HUES64 (cell line): ENCODE results near the gene SERPINA9.

Experiments used
- H3K27ac ChIP-seq: 2 replicates; pipeline ENCODE4 v1.7.0; 2013; ENCODE audit warnings: low read depth, low read length, inconsistent platforms
- H3K27me3 ChIP-seq: 2 replicates; pipeline ENCODE4 v1.6.1; 2013; ENCODE audit warnings: mild to moderate bottlenecking, low read length; ENCODE audit not compliant: insufficient read depth
- H3K36me3 ChIP-seq: 2 replicates; pipeline ENCODE4 v1.6.1; 2013; ENCODE audit warnings: mild to moderate bottlenecking, low read length; ENCODE audit not compliant: insufficient read depth
- H3K4me1 ChIP-seq: 2 replicates; pipeline ENCODE4 v1.6.1; 2013; ENCODE audit warnings: mild to moderate bottlenecking, low read length, moderate library complexity; ENCODE audit not compliant: insufficient read depth
- H3K4me3 ChIP-seq: 2 replicates; pipeline ENCODE4 v1.5.1; 2013; ENCODE audit warnings: mild to moderate bottlenecking, low read length, moderate library complexity
- H3K9ac ChIP-seq: 2 replicates; pipeline ENCODE4 v1.6.1; 2013; ENCODE audit warnings: mild to moderate bottlenecking, low read depth, low read length
- H3K9me3 ChIP-seq: 2 replicates; pipeline ENCODE4 v1.6.1; 2013; ENCODE audit warnings: low read depth, low read length; ENCODE audit not compliant: insufficient read depth
- WGBS: fragments of 150-250, 120-280 bp; methylation state at CpG from one replicate; pipeline ENCODE4 v1.1.7; 2013; ENCODE audit warnings: missing lambda C conversion rate; 5-methylcytosine and 5-hydroxymethylcytosine counted together

Gene SERPINA9

DNA sequence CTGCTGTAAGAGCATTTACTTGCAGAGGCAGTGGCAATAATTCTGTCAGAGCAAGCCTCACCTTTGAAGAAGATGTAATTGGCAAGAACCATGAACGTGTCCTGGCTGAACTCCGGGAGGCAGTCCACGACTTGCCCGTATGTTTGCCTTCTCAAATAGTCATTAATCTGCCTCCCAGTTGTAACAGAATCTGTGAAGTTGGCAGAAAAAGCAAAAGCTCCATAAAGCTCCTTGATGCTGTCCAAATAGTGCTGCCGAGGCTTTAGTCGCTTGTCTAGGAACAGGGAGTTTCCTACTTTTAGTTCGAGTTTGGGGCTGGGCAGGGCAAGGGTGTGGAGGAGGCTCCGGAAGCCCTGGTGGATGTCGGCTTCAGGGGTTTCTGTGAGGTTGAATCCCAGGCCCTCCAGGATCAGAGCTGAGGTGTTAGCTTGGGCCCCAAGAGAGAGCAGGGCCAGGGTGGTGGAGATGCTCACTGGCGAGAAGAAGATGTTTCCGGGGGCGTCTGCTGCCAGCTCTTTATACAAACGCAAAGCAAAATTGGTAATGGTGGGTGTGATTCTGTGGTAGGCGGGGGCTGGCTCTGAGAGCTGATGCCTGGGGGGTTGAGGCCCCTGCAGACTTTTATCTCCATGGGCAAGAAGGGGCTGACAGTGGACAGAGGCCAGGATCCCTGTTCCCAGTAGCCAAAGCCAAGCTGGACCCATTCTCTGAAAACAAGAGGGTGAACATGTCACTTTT, 27.8 kb downstream of the SERPINA9 start:
- Histone ChIP-seq H3K27ac (no peak overlapping the region), H3K27me3 (no peaks in the 10 kb centered on the region), H3K4me3 (no peak overlapping the region), H3K9me3 (no peaks in the 10 kb centered on the region), H3K4me1 (peaks cover 28% of the 10 kb centered on the region), H3K9ac (no peak overlapping the region), H3K36me3 (no peaks in the 10 kb centered on the region)
- 96% methylated on average over 14 of the region's 14 CpGs for WGBS

DNA sequence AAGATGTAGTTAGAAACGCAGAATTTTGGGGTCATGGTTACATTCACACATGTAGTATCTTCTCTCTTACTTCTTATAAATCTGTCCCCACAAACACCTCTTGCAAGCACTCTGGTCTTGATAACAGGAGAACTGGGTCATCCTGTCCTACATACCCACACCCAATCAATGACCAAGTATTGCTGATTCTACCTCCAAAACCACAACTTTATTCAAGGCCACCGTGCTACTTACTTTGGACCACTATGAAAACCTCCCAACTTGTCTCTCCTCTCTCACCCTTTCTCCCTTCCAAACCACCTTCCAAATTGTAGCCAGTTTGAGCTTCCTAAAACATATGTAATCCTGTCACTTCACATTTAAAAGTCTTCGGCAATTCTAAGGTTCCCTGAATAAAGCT, 28.8 kb downstream of the SERPINA9 start:
- Histone ChIP-seq H3K4me1 (peaks cover 21% of the 10 kb centered on the region), H3K9ac (no peak overlapping the region), H3K36me3 (no peaks in the 10 kb centered on the region), H3K27me3 (no peaks in the 10 kb centered on the region), H3K27ac (no peak overlapping the region), H3K4me3 (no peak overlapping the region), H3K9me3 (no peaks in the 10 kb centered on the region)
- WGBS: 94% methylated on average over 3 of the region's 3 CpGs

DNA sequence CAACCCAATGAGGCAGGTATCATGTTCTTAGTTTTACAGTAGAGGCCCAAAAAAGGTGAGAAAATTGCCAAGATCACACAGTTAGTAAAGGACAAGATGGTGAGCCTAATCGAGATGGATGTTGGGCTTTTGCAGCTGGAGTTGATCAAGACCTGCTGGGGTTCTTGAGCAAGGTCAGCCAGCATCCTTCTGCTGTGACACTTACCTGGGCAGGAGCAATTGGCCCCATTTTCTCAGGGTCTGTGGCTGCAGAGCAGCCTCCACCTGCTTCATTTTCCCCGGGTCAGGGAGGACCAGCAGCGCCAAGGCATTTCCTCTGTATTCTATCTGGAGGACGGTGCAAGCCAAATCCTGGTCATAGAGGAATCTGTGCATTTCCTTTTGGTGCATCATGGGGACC, 29.9 kb downstream of the SERPINA9 start:
- no peak overlapping the region for H3K4me3 ChIP-seq
- no peaks in the 10 kb centered on the region for H3K27me3 ChIP-seq
- peaks cover 11% of the 10 kb centered on the region for H3K4me1 ChIP-seq
- H3K36me3 ChIP-seq: no peaks in the 10 kb centered on the region
- no peak overlapping the region for H3K27ac ChIP-seq
- no peaks in the 10 kb centered on the region for H3K9me3 ChIP-seq
- no peak overlapping the region for H3K9ac ChIP-seq
- WGBS: 83% methylated on average over 4 of the region's 4 CpGs

DNA sequence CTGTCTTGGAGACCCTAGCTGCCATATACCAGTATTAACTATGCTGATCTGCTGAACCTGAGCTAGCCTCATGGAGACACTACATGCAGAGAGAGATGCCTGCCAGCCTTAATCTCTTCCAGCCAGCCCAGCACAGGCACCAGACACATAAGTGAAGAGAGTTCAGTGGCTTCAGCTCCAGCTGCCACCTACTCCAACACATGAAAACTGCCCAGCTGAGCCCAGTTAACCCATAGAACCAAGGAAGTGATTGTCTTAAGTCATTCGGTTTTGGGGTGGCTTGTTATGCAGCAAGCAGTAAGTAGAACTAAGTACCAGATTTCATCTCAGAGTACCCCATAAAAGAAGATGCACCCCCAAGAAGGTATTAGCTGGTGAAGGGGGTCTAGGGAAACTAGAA, 31.0 kb downstream of the SERPINA9 start:
- H3K27me3 ChIP-seq: no peaks in the 10 kb centered on the region
- H3K9me3 ChIP-seq: no peaks in the 10 kb centered on the region
- H3K4me1 ChIP-seq: 0 out of 2 replicates have a peak, but pooled peaks cover under 1% of the 10 kb centered on the region
- no peaks in the 10 kb centered on the region for H3K36me3 ChIP-seq
- 100% methylated on average over 1 of the region's 1 CpG for whole genome bisulfite sequencing
- no peak overlapping the region for H3K27ac ChIP-seq
- H3K4me3 ChIP-seq: no peak overlapping the region
- no peak overlapping the region for H3K9ac ChIP-seq

DNA sequence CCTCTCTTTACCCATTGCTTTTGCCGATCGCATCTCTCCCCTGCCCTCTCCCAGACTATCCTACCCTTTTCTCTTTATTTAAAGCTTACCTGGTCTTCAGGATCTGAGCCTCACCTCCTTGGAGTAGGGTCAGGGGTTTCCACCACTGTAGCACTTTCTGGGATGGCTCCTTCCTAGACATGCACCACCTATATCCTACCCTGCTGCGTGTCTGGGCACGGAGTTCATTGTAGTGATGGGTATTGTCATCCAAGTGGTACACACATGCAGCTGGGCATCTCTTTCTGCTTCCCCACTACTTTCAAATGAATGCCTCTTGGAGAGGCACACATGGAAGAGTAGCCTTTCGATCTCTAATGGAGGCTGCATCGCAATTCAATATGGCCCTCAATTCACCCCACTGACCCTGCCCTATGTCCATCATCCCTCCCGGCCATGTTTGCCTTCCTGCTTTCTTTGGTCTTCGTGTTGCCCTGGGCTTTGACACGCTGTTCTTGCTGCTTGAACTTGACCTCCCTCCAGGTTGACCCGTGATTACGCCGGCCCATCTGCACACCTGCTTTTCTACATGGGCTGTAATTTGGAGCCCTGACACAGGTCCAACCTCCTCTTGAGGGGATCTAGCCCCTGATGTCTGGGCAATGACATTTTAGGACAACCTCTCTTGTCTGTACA, 34.3 kb downstream of the SERPINA9 start:
- Histone ChIP-seq H3K9ac (no peak overlapping the region), H3K4me3 (no peak overlapping the region), H3K27ac (no peak overlapping the region), H3K4me1 (no peaks in the 10 kb centered on the region), H3K36me3 (no peaks in the 10 kb centered on the region), H3K27me3 (no peaks in the 10 kb centered on the region), H3K9me3 (no peaks in the 10 kb centered on the region)
- whole genome bisulfite sequencing: 96% methylated on average over 12 of the region's 12 CpGs

DNA sequence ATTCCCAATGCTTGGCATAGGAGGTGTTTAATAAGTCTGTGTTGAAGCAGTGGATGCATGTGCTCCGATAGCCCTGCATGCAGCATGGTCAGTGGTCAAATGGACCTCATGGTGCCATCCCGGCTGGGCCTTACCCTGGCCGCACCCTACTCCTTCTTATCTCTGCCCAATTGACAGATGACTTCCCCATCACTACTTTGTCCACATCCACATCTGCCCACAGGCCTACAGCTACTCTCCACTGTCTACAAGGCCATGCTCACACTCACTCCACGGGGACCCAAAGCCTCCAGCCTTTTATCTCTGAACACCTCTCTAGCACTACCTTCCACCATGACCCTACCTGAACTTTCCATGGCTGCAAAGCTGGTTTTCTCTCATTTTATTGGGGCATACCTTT, 34.9 kb downstream of the SERPINA9 start:
- no peak overlapping the region for H3K27ac ChIP-seq
- H3K9ac ChIP-seq: no peak overlapping the region
- H3K4me3 ChIP-seq: no peak overlapping the region
- H3K9me3 ChIP-seq: no peaks in the 10 kb centered on the region
- H3K27me3 ChIP-seq: no peaks in the 10 kb centered on the region
- H3K36me3 ChIP-seq: no peaks in the 10 kb centered on the region
- H3K4me1 ChIP-seq: no peaks in the 10 kb centered on the region
- WGBS: 92% methylated on average over 4 of the region's 4 CpGs

DNA sequence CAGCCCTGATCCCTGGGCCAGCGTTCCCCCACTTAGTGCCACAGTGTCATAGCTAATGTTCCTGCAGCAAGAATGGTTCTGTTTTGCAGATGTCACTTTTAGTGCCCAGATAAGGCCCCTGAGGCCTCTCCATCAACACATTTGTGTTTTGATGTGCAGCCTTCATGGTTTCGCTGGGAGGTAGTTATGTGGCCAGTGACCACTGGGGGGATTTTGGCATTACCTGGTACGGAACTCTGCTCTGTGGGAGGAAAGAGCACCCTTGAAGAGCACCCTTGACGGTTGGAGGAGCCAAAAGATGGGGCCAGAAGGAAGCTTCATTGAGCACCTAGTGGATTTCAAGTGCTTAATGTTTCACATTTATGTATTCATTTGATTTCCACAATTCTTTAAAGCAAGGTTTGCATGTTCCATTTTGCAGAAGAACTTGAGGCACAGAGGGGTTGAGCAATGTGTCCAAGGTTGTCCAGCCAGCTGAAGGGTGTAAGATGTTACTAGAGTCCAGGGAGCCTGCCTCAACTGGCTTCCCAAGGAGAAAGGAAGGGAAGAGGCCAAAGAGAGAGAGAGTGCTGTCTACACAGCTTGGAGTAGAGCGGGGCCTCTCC, 36.4 kb downstream of the SERPINA9 start:
- WGBS: 88% methylated on average over 5 of the region's 5 CpGs

DNA sequence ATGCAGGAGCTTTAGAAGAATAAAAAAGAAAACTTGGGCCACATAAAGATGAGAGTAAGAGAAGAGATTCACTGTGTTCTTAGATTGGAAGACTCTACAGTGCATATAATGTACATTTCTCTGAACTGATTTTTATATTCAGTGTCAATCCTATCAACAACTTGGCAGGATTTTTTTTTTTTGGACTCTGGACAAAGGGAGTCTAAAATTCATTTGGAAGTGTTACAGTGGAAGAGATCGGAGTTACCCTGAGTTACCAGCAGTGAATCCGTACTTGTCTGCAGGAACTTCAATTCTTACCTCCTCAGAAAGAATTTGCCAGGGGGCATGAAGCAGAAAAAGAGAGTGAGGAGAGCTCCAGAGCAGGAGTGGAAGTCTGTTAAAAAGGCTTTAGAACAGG, 47.4 kb downstream of the SERPINA9 start:
- Histone ChIP-seq H3K9ac (no peak overlapping the region), H3K27me3 (no peaks in the 10 kb centered on the region), H3K36me3 (no peaks in the 10 kb centered on the region), H3K9me3 (no peaks in the 10 kb centered on the region), H3K27ac (no peak overlapping the region), H3K4me3 (no peak overlapping the region), H3K4me1 (no peaks in the 10 kb centered on the region)
- WGBS: 75% methylated on average over 2 of the region's 2 CpGs

More for the DNA sequence above, 36.4 kb downstream of the SERPINA9 start:
- Histone ChIP-seq H3K9me3 (no peaks in the 10 kb centered on the region), H3K4me1 (no peaks in the 10 kb centered on the region), H3K4me3 (no peak overlapping the region), H3K36me3 (no peaks in the 10 kb centered on the region), H3K9ac (no peak overlapping the region), H3K27ac (no peak overlapping the region), H3K27me3 (no peaks in the 10 kb centered on the region)

DNA sequence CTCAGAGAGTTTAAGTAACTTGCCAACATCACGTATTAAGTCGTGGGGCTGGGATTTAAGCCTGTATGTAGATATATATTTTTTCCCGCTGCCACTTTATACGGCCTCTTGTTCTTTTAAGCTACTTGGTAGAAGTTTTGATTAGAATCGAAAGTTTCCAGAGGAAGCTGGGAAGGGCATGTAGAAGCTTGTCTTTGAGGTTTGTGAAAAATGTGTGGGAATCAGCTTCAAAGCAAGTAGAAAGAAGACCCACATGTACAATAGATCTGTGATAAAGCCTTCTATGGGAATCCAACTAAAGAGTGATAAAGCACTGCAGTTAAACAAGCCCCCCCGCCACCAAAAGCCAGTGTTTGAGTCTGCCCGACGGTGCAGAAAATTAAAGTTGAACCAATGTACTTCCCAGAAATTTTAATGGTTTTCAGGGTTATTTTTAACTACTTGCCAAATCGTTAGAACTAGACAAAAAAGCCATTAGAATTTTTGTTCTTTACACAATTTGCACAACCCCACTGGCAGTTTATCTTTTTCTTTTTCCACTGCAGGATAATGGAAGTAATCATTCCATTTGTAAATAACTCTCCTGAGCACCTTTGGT, 48.9 kb downstream of the SERPINA9 start:
- WGBS: 98% methylated on average over 9 of the region's 9 CpGs

DNA sequence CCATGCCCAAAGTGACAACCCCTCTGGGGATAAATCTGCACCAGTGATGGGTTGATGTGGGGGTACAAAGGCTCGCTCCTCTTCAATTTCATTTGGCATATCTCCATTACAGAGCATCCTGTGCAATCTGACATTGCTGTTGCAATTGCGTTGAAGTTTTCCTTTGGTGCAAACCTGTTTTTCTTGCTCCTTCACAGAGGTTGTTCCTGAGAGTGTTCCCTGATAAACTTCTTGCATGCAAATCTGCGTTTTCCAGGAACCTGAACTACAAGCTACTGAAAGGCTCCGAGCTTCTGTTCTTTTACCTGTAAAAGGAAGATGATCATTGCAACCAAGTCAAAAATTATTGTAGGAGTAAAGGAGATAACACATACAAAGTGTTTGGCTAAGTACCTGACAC, 49.5 kb downstream of the SERPINA9 start:
- H3K27ac ChIP-seq: no peak overlapping the region
- H3K4me1 ChIP-seq: no peaks in the 10 kb centered on the region
- no peak overlapping the region for H3K9ac ChIP-seq
- H3K36me3 ChIP-seq: no peaks in the 10 kb centered on the region
- no peaks in the 10 kb centered on the region for H3K9me3 ChIP-seq
- 95% methylated on average over 4 of the region's 4 CpGs for WGBS
- H3K4me3 ChIP-seq: no peak overlapping the region
- no peaks in the 10 kb centered on the region for H3K27me3 ChIP-seq

More for the DNA sequence above, 48.9 kb downstream of the SERPINA9 start:
- Histone ChIP-seq H3K9me3 (no peaks in the 10 kb centered on the region), H3K4me1 (no peaks in the 10 kb centered on the region), H3K27me3 (no peaks in the 10 kb centered on the region), H3K4me3 (no peak overlapping the region), H3K27ac (no peak overlapping the region), H3K36me3 (no peaks in the 10 kb centered on the region), H3K9ac (no peak overlapping the region)

DNA sequence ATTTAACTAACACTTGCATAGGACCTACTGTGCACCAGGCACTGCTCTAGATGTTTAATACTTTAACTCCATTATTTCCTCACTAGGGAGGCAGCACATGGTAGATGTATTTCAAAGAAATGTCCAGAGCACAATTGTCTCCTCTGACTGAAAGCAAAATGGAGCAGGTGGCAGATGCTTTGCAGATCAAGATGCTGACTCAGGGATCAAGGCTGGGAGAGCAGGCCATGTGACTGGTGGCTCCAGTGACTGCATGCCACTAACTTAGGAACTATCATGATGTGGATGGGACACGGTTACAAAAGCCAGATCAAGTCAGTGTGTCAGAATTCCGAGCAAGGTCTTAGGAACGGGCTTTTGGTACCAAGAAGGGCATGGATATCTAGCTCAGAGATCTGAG, 51.6 kb downstream of the SERPINA9 start:
- Histone ChIP-seq H3K4me1 (no peaks in the 10 kb centered on the region), H3K4me3 (no peak overlapping the region), H3K36me3 (no peaks in the 10 kb centered on the region), H3K9me3 (no peaks in the 10 kb centered on the region), H3K27ac (no peak overlapping the region), H3K9ac (no peak overlapping the region), H3K27me3 (no peaks in the 10 kb centered on the region)
- WGBS: 92% methylated on average over 3 of the region's 3 CpGs
